ENCODE measurements around the gene POLR2H.

Gene POLR2H

GRCh38 chr3:184384856-184385422 is 23.4 kb downstream of the POLR2H start:
- H3K9ac ChIP-seq, result no peak overlapping the region
- no peaks in the 10 kb centered on the region for H3K4me1 ChIP-seq (ENCODE audit: low read depth, poor library complexity, severe bottlenecking)
- H2AFZ ChIP-seq (ENCODE audit: low read depth), result no peak overlapping the region
- no peaks in the 10 kb centered on the region for H4K20me1 ChIP-seq (ENCODE audit: insufficient read depth)
- H3K4me2 ChIP-seq, result no peak overlapping the region
- H3K27ac ChIP-seq, result no peak overlapping the region
- peaks cover 12% of the 10 kb centered on the region for H3K27me3 ChIP-seq (ENCODE audit: insufficient read depth, low read depth)
- H3K4me3 ChIP-seq (IDR thresholded peaks at IDR 0.05; ENCODE audit: insufficient read depth, low read depth, low read length), result no peak overlapping the region
- no peaks in the 10 kb centered on the region for H3K36me3 ChIP-seq (ENCODE audit: insufficient read depth)
- H3K79me2 ChIP-seq (ENCODE audit: insufficient read depth, low read depth), result no peaks in the 10 kb centered on the region
- TF ChIP-seq CTCF (conservative IDR thresholded peaks at IDR 0.05; ENCODE audit: low read depth, low read length), result no peak

- Histone ChIP-seq H3K27me3 (ENCODE audit: insufficient read depth, low read depth) (0 out of 2 replicates have a peak, but pooled peaks cover 1% of the 10 kb centered on the region), H2AFZ (ENCODE audit: low read depth) (no peak overlapping the region), H3K4me2 (no peak overlapping the region), H3K4me1 (ENCODE audit: low read depth, poor library complexity, severe bottlenecking) (no peaks in the 10 kb centered on the region), H3K27ac (no peak overlapping the region), H4K20me1 (ENCODE audit: insufficient read depth) (no peaks in the 10 kb centered on the region), H3K79me2 (ENCODE audit: insufficient read depth, low read depth) (no peaks in the 10 kb centered on the region), H3K9ac (no peak overlapping the region), H3K4me3 (IDR thresholded peaks at IDR 0.05; ENCODE audit: insufficient read depth, low read depth, low read length) (no peak overlapping the region), H3K36me3 (ENCODE audit: insufficient read depth) (no peaks in the 10 kb centered on the region)
- no peak for TF ChIP-seq CTCF (conservative IDR thresholded peaks at IDR 0.05; ENCODE audit: low read depth, low read length)
Observed at GRCh38 chr3:184386047-184386806, 24.7 kb downstream of the POLR2H start.

GRCh38 chr3:184387174-184387714 is 25.7 kb downstream of the POLR2H start:
- no peak overlapping the region for H3K4me3 ChIP-seq (IDR thresholded peaks at IDR 0.05; ENCODE audit: insufficient read depth, low read depth, low read length)
- H3K27me3 ChIP-seq (ENCODE audit: insufficient read depth, low read depth), result no peaks in the 10 kb centered on the region
- no peaks in the 10 kb centered on the region for H3K4me1 ChIP-seq (ENCODE audit: low read depth, poor library complexity, severe bottlenecking)

More at GRCh38 chr3:184387174-184387714, 25.7 kb downstream of the POLR2H start:
- Histone ChIP-seq H3K9ac (no peak overlapping the region), H3K36me3 (ENCODE audit: insufficient read depth) (no peaks in the 10 kb centered on the region), H3K79me2 (ENCODE audit: insufficient read depth, low read depth) (no peaks in the 10 kb centered on the region), H2AFZ (ENCODE audit: low read depth) (no peak overlapping the region), H3K27ac (no peak overlapping the region), H4K20me1 (ENCODE audit: insufficient read depth) (no peaks in the 10 kb centered on the region), H3K4me2 (no peak overlapping the region)
- no peak for TF ChIP-seq CTCF (conservative IDR thresholded peaks at IDR 0.05; ENCODE audit: low read depth, low read length)

Data from KMS-11 (cell line).